Activated T-cell treated with anti-CD3 and anti-CD28 coated beads, Interleukin-2, amount 50 U/mL, for 48 hours (primary cell): ENCODE results near the gene DRD3.

Experiments used
- DNase-seq, 2 experiments: peaks; one replicate each; pipeline ENCODE4 v3.0.0-alpha.2; 2020

Gene DRD3

GRCh38 chr3:114176890-114177289 lies 2.0 kb downstream of the DRD3 start:
- no peak for DNase-seq

DNA sequence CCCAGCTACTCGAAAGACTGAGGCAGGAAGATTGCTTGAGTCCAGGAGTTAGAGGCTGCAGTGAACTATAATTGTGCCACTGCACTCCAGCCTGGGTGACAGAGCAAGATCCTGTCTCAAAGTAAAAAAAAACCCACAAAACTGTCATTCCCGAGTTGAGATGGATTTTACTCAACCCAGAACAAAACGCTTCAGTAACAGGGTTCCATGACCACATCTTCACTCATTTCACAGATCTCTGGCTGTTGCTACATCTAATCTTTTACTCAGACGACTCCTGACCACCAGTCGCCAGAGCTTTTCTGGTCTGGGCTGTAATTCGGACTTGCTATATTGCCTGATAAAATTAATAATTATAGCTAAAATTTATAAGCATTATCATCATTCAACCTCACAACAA lies 2.4 kb downstream of the DRD3 start:
- DNase-seq, result no peak

DNA sequence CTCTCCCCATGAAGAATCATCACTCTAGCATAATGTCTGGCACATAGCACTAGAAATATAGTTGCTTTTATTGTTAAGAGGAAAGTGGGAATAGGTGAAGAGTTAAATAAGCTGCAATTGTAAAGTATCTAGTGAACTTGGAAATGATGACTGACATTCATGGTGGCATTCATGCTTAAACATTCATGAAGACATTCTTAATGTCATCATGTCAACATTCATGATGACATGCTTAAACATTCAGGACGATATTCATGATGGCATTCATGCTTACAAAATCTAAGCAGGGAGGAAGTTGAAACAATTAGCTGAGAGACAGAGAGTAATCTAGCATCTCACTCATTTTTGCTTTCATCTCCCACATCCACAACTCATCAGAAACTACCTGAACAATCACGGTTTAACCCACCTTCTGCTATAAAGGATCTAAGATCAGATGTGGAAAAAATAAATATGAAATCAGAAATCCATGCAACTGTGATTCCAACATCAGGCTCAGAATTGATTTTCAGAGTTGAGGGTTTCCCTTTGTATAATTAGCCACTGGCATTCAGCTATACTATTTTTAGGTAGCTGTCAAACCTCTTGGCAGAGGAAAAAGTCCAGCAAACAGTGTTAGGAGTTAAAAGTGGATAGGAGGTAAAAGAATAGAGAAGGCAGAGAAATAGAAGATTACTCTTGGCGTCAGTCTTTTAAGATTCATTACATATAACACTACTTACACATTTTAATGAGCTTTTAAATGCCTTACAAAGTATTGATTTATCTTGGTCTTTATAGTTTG lies 3.5 kb downstream of the DRD3 start:
- DNase-seq, result no peak

DNA sequence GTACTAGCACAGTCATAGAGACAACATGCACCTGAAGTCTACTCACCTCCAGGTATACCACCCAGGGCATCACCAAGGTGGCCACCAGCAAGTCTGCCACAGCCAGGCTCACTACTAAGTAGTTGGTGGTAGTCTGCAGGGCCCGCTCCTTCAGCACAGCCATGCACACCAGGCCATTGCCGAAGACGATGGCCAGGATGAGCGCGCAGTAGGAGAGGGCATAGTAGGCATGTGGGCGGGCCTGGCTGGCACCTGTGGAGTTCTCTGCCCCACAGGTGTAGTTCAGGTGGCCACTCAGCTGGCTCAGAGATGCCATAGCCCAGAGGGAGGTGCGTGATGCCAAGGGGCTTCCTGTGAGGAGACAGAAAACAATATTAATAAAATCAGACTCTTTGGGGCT lies 7.2 kb downstream of the DRD3 start:
- DNase-seq, result no peak

GRCh38 chr3:114168150-114168549 lies 10.7 kb downstream of the DRD3 start:
- no peak for DNase-seq

DNA sequence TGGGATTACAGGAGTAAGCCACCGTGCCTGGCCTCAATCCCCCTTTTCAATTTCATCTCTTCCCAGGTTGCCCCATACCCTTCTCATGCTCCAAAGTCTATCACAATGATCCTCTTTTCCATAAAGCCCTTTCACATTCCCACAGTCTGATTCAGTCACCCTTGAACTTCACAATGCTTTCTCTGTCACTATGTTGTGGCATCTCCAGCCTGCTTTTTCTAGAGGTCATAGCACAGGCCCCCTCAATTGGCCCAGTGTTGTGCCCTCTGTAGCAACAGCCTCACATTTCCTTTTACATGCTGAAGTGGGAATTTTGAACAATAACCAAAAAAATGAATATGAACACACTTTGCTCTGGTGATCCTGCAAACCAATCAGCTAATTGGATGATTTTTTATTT lies 21.5 kb downstream of the DRD3 start:
- no peak for DNase-seq

DNA sequence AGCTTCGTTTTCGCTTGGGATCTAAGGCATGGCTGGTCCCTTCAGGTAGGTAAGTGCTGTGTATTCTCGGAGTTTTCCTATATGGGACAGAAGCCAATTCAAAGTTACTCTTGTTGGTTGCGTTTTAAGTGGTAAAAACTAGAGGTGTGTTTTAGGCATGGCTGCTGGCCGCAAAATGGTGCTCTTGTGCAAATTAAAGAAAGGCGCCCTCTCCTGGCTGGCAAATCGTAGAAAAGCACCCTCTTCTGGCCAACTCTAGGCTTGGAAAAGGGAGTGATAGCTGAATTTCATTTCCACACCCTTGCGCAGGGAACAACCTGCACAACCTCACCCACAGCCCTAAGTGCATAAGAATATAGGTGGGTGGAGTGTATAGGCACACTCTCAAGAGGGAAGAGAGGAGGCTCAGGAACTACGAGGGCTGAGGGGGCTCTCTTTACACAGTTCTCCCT lies 23.5 kb downstream of the DRD3 start:
- peak; percentile 46 to 48 for DNase-seq

GRCh38 chr3:114154321-114154821 lies 24.5 kb downstream of the DRD3 start:
- DNase-seq, result no peak

DNA sequence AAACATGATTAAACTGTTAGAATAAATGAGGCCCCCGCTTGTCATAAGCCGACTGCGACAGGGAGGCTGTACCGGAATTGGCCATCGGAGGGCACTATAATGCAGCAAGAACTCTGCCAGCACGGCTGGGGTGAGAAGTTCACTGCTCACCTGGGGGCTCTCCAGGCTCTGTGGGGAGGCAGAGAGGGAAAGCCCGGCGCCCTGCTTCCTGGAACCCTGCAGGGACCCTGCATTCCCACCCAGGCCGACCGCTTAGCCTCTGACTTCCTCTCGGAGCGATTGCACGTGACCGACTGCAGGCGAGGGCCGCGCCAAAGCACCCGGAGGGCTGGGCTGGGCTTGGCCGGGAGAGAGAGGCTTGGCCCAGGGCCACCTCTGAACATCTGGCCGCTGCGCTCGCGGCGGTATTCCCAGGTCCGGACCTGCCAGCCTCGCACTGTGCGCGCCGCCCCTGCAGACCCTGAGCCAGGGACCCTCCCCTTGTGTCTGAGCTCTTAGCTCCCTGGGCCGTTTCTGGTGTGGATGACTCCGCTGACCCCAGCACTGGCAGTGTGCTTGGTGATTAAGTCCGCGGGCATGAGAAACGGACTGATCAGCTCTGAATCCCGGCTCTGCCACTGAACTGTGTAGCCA lies 26.2 kb downstream of the DRD3 start:
- peak; percentile 92 for DNase-seq

DNA sequence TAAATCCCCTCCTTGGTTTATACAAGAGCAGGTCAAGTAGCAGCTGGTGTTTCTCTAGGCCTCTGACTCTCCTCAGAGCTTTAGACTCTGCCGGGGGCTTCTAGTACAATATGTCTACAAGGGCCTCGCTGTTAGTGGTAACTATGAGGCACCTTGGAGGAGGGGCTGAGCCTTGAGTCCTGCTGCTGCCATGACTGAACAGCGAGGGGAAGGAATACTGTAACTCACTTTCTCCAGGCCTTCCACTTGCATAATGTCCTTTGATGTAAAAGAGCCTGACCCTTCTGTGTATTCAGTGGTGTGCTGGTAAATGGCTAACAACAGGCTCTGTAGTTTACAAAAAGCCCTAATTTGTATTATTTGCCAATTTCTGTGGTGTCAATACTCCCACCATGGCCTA lies 27.8 kb downstream of the DRD3 start:
- DNase-seq, result no peak

DNA sequence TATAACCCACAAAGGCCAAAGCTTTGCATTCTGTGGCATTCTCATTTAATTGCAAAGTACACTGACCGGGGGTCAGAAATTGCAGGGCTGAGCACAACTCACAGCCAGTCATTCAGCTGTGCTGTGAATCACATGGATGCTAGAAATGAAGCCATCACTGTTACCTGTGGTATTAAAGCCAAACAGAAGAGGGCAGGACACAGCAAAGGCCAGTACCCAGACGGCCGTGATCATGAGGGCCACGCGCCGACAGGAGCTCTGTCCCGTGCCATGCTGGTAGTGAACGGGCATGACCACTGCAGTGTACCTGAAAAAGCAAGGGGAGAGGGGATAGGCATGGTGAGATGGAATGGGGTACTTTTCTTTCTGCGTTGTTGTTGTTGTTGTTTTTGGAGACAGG lies 31.6 kb downstream of the DRD3 start:
- DNase-seq, result no peak

GRCh38 chr3:114144909-114145688 lies 33.8 kb downstream of the DRD3 start:
- DNase-seq, result peak; percentile 46 to 55

DNA sequence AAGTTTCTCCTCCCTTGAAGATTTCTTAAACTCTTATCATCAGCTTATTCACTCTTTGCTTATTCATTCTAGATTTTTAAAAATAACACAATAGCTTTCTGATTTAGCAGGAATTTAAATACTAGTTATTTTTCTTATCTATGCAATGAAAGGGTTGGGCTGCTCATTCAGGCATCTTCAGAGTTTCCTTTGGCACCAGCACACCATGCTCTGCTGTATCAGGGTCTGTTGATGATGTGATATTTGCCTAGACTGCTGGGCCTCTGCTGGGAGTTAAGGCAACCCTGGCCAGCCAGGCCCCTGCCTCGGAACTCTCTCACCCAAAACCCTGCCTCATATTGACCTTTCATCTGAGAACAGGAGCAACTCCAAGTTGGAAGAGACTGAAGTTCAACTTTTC lies 35.0 kb downstream of the DRD3 start:
- DNase-seq, result no peak

DNA sequence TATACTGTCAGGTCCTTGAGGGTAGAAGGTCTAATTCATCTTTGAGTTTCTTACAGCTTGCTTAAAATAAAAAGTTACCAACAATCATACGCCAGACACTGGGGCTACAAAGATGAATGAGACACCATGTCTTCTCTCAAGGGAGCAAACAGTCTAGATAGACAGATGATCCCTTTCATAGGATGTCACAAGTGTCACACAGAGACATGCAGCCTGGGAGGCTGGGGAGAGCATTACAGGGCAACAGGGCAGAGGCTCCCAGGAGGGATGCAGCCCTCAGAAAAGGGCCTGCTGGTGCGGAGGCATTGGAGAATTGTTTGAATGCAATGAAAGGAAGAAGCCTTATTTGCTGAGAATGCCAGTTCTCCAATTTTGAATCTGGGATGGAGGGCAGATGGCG lies 39.0 kb downstream of the DRD3 start:
- no peak for DNase-seq

GRCh38 chr3:114133947-114134346 lies 44.9 kb downstream of the DRD3 start:
- DNase-seq, result no peak

GRCh38 chr3:114132500-114132899 lies 46.4 kb downstream of the DRD3 start:
- no peak for DNase-seq

DNA sequence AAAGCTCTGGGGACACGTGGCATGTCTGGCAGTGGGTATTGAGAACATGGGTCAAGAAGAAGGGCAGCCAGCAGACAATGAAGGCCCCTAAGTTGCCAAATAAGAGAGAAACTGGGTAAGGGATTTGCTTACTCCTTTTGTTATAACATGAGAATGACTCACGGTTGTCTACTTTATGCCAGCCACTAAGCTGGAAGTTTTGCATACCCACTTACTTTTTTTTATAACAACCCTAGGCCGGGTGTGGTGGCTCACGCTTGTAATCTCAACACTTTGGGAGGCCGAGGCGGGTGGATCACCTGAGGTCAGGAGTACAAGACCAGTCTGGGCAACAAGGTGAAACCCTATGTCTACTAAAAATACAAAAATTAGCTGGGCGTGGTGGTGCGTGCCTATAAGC lies 50.0 kb downstream of the DRD3 start:
- DNase-seq, result no peak

DNA sequence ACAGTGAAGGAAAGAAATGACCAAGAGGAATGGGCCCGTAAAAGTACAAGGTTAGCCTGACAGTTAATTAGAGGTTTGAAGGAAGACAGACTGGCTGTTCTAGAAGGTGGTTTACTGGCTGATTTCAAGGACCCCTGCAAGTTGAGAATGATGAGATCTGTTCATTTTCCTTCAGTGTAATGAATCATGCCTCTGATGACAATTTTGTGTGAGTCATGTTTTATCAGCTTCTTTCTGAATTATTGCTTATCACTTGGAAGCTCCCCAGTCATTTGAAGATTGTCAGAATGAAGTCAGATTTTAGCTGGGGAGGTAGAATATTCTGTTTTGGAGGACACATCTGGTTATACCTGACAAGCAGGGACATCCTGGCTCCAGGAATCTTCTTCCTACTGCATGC lies 50.6 kb downstream of the DRD3 start:
- no peak for DNase-seq

GRCh38 chr3:114127517-114127916 lies 51.3 kb downstream of the DRD3 start:
- no peak for DNase-seq

DNA sequence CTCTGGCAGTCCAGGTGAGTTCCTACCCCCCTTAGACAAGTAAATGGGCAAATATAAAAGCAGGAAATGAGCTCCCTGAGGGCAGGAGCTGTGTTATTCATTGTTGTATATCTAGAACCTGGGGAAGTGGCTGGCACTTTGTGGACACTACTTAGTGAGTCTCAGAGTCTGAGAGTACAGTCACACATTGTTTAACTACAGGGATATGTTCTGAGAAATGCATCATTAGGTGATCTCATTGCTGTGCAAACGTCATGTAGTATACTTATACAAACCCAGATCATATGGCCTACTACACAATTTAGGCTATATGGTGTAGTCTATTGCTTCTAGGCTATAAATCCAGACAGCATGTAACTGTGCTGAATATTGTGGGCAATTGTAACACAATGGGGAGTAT lies 52.4 kb downstream of the DRD3 start:
- DNase-seq, result no peak

DNA sequence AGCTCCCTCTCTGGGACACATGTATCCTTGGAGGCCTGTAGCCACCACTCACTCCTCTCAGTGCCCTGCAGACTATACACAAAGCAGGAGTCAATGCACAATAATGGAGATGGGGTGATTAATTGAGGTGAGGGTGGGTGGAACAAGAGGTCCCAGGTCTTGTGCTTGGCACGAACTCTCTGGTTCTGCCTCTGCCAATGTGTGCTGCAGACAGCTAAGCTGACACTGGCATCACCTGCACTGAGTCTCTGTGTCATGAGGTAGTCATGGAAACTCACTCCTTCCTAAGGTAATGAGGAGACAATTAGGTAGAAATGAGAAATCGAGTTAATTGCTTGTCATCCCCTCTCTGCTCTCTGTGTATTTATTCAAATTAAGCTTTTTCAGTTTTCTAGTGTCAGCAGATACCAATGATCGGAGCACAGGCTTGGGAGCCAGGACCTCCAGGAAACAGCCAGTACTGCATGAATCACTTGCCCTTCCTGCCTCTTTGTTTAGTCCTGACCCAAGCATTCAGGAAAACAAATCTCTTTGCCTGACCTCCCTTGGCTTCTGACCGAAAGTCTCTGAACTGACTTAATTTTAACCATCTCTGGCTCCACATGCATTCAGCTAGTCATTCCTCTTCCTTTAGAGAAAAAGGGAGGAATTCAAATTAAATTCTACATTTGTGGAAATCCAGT lies 56.7 kb downstream of the DRD3 start:
- no peak for DNase-seq

DNA sequence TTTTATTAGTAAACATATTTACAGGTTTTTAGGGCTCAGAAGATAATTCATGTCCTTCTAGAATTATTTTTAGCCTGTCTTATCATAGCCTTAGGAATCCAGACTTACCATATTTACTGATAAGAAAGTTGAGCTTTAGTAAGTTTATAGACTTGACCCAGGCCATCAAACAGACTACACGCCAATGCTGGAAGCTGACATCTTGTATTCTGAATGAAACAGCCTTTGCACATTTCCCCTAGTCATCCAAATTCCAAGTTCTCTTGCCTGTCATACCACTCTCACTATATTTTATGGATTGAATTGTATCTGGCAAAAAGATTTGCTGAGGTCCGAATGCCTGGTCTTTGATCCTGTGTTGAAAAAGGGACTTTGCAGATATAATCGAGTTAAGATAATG lies 58.6 kb downstream of the DRD3 start:
- DNase-seq, result no peak

- no peak for DNase-seq
Measured at GRCh38 chr3:114119776-114120175, 59.1 kb downstream of the DRD3 start.
